ENCODE measurements around the gene HMGN3.

Gene HMGN3

DNA sequence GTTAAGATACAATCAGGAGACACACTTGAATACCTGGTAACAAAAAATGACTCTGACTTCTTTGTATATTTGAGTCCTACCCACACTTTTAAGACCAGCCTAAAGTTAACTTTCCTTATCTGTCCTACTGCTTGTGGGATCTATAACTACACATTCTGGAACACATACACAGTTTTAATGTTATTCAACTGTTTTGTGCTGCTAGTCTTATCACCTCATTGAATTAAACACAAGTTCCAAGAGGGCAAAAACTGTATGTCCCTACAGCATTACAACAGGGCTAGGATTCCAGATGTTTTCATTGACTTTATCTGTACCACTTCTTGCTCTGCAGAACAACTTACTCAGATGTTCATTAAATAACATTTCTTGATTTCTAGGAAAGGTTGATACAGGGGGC lies 2.8 kb downstream of the HMGN3 start:
- DNase-seq = no peak

DNA sequence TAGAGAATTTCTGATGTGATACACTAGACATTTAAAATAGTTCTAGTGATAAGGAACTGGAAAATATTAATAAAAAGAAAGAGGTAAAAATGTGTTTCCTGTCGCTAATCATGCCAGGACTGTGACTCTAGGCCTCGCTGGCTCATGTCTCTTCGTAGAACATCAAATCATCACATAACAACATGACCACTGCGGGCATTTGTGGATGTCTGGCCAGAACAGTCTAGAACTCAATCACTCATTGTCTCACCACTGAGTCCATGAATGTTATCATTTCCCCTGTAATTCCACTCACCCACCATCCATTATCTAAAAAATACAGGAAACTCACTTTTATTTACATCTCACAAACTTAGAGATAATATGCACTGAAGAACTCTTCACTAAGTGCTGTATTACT lies 3.4 kb downstream of the HMGN3 start:
- DNase-seq = no peak

DNA sequence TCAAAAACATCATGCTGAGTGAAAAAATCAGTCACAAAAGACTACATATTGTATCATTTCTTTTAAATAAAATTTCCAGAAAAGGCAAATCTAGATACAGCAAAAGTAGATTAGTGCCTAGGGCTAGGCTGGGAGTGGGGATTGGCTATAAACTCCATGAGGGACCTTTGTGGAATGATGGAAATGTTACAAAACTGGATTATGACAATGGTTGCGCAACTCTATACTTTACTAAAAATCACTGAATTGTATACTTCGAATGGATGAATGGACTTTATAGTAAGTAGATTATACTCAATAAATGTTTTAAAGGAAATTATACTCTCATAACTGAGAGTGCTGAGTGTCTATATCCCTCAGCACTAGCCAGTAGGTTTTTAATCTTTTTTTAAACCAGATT lies 4.3 kb downstream of the HMGN3 start:
- no peak for DNase-seq

DNA sequence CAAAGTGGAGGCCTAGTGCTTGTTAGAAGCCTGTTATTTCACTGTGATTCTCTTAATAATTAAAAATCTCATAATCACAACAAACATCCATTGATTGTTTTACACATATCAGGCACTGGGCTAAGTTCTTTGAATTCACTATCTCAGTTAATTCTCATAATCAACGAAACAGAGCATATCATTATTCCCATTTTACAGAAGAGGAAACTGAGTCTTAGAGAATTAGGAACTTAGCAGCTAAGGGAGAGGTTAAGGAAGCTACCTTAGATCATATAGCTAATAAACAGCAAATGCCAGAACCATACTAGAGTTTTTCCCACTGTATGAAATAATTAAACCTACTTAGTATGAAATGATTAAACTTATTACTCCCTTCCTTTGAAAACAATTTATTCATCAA lies 7.0 kb downstream of the HMGN3 start:
- no peak for DNase-seq

DNA sequence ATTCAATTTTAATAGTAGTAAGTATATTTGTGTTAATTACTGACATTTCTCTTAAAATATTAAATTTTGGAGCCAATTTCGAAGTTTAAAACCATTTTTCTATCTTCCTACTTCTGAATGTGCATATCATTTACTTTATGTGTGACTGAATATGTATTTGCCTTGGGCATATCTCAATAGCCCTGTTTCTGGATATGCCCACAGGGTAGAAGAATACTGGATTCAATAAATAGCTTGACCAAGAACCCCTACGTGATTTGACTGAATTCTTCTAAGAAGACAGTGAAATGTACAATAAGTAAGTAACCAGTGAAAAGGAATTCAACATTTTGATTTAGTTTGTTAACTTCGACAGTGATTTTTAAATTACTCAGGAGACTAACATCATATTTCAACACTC lies 7.8 kb downstream of the HMGN3 start:
- no peak for DNase-seq

DNA sequence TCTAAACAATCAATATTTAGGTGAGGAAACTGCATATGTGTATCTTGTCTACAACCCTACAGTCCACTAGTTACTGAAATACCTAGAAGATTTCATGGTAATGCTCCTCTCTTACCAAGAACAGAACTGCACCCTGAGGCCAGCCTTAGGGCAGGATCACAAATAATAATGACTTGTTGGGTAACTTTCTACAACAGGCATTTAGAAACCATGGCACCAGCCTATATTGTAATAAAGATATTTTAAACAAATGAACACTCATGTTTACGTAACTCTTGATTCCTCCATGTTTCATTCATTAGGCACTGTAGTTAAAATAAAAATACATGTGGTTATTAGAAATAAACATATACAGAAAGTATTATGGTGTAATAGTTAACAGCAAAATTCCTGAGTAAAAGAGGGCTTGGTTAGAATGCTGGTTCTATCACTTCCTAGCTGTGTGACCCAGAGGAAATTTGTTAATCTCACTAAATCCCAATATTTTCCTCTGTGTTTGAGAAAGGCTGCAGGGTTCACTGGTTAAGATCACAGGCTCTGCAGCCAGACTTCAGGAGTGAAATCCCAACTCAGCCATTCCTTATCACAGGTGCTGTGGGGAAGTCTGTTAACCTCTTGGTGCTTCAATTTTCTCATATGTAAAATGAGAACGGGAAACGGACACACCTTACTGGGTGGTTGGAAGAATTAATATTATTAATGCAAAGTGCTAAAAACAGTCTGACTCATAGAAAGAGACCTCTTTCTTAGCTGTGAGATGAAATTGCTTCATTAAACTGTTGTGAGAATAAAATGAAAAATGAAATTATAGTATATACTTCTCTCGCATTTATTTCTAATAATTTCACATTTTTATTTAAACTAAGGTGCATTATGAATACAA lies 8.5 kb downstream of the HMGN3 start:
- DNase-seq = no peak

DNA sequence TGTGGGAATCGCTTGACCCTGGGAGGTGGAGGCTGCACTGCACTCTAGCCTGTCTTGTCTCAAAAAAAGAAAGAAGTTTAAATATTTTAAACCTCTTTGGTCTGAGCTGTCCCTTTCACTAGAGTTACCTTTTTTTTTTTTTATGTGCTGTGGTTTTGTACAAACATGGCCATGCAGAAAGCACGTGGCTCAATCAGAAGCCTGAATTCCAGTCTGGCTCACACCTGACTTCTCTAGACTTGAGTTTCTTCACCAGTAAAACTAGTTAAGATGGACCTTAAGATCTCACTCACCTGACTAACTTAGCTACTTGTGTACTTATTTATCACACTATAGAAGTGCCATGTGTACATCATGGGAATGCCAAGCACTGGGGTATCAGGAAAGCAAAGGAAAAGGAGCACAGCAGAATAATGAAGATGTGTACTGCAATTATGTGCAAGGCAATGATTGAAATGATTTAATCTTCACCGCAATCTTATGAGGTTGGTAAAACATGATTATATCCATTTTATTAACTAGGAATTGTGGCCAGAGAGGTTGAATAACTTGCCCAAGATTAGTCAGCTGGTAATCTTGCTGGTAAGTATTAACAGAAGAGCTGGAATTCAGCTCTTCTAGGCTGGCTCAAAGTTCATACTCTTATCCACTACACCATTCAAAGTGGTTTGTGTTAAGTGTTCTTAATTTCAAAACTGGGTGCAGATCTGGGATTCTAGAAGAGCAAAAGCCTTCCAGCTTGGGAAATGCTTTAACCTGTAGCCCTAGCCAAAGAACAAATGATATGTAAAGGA lies 10.7 kb downstream of the HMGN3 start:
- DNase-seq = no peak

DNA sequence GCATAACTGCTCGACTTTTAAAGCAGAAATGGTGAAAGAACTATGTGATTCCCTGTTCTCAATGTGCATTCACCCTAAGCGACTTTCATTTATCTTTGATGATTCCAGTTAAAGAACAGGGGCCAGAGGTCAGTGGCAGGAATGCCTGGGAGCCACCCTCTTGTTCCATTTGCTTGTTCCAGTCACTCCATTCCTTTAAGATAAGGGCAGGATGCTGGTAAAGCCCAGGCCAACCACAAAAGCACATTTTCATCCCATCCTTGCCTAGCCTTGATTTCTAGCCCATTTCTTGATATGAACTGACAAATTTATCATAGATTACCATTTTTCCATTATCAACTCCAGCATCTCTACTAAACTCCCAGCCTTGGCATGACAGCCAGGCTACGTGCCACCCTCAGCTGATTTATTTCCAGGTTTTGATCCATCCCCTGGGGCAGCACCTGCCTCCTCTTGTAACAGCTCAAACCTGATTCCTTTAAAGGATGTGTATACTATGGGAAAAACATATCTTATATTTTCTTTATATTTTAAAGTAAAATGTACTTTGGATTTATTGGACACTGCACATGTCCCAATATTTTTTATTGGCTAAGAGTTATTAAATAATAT lies 19.2 kb downstream of the HMGN3 start:
- DNase-seq = no peak

DNA sequence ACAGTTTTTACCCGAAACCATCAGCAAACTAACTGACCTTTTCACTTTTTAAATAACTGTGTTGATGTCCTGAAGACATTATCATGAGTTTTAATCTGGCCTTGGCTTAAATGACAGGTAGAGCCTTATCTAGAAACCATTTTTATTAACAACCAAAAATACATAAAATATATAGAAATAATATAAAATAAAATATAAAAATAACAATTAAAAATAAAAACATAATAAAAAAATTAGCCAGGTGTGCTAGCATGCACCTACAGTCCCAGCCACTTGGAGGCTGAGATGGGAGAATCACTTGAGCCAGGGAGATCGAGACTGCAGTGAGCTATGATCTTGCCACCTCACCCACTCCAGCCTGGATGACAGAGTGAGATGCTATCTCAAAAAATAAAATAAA lies 21.6 kb downstream of the HMGN3 start:
- DNase-seq = no peak

DNA sequence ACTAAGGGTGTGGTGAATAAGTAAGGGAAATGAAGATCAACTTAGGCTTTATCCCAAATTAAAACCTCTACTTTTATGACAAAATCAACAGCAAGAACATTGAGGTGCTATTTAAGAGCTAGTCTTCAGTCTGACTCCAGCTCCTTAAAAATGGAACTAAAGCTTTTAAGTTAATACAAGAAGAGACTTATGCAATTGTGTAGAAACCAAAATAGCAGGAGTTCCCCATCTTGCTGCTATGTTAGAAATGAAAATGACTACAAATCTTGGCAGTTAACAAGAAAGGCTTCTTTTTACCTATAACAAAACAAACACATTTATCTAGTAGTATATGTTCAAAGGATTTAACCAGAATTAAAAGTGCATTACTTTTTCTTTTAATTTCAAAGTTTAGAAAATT lies 25.7 kb downstream of the HMGN3 start:
- no peak for DNase-seq

DNA sequence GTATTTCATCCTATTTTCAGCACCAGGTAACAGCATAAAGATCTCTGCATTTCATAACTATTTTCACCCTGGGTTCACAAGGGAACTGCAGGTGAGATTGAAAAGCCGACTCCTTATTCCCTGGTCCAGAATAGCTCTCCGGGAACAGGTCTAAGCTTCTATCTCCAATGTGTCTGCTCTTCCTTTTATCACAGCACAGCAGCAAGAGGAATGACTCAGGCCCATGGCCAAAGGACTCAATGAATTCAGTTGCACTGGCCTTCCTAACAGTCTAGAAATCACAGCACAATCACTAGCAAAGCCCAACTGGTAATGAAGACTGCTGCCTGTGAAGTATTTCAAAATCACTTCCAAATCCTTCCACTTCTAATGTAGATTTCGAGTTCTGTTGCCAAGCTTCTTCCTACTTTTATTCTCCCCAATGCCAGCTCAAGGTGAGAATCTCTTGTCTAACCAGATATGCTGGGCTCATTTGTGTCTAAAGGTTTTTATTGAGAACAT lies 30.7 kb downstream of the HMGN3 start:
- no peak for DNase-seq

DNA sequence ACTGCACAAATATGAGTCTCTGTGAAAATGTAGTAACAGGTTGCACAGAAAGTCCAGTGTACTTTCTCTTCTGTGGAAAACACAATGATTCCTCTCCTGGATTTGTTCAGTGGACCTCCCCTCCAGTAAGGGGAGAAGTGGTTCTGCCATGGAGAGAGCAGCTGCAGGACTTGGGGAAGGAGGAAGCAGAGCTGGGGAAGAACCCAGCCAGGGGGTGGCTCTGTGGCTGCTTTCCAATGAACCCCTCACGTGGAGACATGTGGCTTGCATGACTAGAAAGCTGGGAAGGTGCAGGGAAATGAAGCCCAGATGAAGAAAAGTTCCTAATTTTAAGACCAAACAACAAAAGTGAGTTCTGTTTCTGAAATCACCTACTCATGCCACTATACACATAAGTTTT lies 31.9 kb downstream of the HMGN3 start:
- no peak for DNase-seq

DNA sequence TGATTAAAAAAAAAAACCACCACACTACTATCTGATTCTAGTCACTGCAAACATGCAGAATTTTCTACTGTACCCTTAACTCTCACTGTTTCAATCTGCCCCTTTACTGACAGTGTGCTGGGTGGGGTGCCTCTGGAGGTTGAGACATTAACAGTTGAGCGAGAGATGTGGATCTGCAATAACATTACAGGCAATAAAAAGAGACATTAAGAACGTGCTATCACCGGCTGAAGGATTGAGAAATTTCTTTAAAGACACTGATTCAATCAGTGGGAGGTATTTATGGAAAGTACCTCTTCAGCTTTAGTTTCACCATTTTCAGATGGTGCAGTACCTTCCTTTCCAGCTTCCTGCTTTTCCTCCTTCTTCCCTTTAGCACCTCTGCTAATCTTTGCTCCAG lies 32.5 kb downstream of the HMGN3 start:
- no peak for DNase-seq

DNA sequence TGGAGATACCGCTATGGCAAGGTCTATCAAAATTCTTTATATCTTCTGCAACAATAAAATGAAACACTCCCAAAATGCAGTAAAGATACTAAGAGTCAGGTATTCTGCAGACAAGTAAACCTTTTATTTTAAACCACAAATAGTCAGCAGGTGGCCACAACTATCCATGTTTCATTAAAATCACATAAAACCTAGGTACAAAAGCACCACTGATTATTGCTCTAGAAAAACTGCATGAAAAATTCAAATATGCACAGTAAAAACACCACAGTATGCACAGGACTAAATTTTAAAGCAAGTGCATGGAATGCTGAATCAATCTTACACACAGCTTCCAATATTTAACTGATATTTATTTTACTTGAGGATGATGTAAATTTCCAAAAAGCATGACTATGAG lies 33.3 kb downstream of the HMGN3 start:
- DNase-seq = no peak

DNA sequence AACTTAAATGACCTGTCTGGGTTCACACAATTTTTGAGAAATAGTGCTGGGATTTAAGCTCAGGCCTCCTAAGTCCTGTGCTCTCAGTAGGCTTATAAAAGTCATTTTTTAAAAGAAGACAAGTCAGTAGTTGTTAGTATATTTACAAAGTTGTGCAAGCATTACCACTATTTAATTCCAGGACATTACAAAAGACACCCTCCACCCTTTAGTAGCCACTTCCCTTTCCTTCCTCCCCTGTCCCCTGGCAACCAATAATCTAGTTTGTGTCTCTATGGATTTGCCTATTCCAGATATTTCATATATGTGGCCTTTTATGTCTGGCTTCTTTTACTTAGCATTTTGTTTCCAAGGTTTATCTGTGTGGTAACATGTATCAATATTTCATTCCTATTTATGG lies 37.6 kb downstream of the HMGN3 start:
- DNase-seq = no peak

DNA sequence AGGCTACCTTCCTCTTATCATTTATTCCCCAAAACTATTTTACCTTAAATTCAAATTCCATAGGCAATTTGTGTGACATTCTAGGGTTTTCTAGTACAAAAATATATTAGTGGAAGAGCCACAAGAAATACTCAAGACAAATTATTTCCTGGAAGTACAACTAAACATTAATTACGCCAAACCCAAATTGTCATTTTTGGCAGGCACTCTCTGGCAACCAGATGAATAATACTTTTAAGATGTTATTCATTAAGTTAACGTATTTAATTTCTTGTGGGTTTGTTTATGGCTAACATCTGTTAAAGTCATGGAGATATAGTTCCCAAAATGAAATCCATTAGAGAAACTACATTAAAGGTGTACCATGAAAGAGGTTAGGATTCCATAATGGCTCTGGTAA lies 40.5 kb downstream of the HMGN3 start:
- no peak for DNase-seq

DNA sequence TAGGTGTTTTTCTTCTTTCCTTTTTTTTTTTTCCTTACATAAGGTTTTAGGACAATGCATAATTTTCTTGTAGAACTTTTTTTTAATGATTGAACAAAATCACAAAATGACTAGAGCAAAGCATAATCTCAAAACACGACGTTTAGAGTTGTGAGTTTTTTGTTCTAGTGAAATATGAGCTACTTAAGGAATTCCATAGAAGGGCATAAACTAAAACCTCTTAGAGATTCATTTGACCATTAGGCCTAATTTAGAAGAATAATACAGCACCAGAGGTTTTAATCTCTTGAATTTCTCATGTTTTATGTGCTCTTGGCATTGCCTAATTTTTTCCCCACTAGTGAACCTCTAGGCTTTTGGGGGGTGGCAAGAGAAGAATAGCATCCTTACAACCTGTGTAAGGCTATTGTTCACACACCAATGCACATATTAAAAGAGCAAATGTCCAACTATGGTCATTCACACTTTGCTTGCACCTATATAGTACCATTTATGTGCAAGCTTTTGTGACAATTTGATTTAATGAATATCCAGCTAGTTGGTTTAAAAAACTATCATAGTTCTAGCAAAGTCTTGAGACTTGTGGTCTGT lies 44.6 kb downstream of the HMGN3 start:
- DNase-seq = no peak

DNA sequence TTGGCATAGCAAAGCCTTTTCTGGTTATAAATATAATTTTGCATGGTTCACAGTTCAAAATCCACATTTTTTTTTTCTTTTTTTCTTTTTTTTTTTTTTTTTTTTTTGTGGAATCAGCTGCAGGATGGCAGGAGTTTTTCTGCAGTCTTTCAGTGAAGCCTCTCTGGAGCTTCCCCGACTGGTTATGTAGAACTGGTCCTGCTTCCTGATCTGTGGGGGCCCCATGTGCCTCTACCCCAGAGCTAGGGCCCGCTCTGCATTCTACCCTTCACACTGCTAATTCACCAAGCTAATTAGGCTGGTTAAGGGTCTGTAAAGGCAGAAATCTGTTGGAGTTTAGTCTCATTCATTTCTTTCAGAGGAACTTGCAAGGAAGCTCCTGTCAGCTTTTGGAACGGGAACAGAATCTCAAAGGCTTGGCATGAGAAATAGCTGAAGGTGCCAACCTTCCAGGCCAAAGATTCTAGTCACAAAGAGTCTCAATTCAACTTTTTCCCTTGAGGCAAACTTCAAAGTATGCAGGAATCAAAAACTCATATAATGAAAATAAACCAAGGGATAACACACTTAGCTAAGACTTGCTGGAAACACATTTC lies 45.5 kb downstream of the HMGN3 start:
- no peak for DNase-seq

DNA sequence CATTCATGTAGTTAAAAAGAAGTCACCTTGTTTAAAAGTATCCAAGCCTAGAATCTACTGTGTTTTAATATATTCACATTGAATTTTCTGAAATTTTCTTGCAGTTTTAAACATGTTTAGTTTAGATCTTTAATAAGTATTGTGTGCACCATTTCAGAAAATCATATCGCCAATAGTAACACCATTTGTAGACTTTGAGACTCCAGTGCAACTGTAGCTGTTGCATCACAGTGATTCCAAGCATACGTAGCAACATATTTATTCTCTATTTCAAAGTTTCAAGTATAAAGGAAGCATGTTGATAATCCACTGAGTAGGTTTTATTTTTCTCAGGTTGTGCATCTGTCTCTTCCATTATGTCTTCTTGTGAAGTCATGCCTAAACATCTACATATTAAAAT lies 46.4 kb downstream of the HMGN3 start:
- no peak for DNase-seq

DNA sequence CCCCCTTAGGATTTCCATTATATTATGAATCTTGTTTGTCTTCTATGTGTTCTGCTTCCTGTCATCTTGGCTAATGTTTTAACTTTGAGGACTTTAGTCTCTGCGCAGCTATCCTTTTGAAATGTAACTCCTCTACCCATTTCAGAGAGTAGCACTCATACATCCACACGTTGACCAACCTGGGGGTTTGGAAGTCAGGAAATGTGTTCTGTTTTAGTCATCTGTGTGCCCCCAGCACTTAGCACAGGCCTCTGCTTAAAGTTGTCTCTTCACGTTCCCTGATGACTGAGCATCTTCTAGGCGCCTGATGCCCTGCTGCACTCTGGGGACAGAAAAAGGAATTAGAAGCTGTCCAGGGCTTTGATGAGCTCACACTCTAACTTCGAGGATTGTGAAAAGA lies 47.9 kb downstream of the HMGN3 start:
- DNase-seq = no peak

DNA sequence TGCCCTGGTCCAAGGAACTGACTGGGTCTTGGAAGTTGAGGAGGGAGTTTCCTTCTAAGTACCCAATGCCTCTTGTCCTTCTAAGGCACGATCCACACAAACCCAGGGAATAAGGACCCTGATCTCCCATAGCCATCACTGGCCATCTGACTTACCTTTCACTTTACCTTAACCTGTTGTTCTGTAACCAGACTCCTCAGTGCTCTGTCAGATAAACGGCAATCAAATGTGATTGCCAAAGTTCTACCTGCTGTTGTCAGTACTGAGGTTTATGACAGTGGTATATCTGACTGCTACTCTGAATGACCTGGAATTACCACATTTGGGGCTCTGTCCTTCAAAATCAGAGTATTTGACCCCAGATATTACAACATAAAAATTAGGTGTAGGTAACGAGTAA lies 49.8 kb downstream of the HMGN3 start:
- no peak for DNase-seq

DNA sequence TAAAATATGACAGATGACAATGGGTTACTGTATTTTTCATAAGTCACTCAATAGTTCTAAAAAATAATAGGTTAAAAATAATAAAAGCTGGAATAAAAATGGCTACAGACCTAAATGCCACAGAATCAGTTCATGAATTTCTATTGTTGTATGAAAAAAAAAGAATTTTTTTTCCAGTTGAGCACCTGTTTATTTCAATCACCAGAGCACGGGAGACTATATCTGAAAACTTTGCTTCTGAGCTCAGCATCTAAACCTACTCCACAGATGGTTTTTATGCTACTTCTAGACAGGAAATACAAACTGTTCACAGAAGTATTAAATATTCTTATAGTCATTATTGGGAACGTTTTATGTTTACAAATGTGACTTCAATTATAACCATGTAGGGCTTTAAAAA lies 50.4 kb downstream of the HMGN3 start:
- DNase-seq = no peak

DNA sequence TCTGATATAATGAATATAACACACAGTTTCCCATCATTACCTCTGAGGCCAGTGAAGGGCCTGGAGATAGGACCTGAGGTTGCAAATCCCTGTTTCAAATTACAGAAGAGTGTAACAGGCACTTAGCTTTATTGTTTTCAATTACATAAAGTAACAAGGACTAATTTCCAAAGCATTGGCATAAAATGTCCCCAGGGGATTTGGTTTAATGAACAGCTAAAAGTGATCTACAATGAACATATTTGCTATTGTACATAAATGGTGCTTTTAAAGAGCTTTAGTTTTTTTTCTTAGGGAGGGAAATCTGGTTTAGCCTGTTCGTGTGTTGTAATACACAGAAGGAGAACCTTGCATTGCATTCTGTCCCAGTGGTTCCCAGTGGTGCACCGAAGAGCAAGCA lies 54.4 kb downstream of the HMGN3 start:
- DNase-seq = no peak
